Stimulated activated CD4-positive, alpha-beta T cell treated with anti-CD3 and anti-CD28 coated beads, TNF-alpha, amount 100 ng/mL, for 48 hours (primary cell): ENCODE results near the gene SLC22A5.
A peak's percentile ranks its signal among the peaks of the same experiment; 100 is the strongest.
"Not testable (repeated sequence)": the region's sequence is repeated elsewhere in the genome, so short reads cannot be mapped to it uniquely, and the experiment has no call there.

Source experiments
- DNase-seq, 3 donors: peaks; one replicate each; pipeline ENCODE4 v3.0.0-alpha.2; 2020; ENCODE audit warnings: low read depth in 3 of 3

Gene SLC22A5

GRCh38 chr5:132427281-132428146 lies 58.0 kb downstream of the SLC22A5 start:
- DNase-seq = peak in 1 of 3 donors; percentile 38

- DNase-seq = no peak
Measured at GRCh38 chr5:132428147-132428482, 58.6 kb downstream of the SLC22A5 start.

- no peak for DNase-seq
Measured at GRCh38 chr5:132428484-132429462, 59.3 kb downstream of the SLC22A5 start.

DNA sequence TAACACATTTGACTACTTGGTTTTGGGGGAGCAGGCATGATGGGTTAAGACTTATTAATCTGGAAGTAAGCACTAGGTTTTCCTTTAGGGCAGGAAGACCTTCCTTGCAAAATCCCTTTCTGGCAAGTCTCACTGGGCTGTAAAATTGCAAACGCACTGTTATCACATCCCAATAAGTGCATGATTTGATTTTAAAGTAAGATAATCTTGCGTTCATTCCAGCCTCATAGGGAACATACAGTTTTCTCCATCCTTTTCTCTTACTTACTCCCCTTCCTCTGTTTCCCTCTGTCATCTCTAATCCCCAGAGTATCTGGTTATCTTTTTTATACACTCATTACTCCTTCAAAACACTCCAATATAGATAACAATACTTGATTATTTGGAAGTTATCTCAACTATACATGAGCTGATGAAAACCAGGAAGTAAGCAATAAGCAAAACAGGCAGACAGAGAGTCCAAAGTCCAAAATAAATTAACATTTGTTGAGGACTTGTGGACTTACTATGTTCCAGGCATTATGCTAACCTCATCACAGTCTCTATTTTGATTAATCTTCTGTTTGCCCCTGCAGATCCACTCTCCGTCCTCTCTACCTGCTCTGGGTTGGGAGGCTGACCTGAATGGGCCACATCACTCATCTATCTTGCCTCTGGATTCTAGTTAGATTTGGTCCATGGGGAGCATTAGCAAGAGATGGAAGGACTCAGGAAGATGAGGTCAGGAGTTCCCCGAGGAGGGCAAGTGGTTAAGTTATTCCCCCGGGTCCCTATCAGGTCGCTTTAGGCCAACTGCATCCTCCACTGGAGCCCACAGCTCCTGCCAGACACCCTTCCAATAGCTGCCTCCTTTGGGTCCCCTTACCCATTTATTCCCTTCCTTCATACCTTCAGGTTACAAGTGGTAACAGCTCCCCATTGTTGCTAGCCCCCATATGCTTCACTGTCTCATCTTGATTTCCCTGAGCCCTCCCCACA lies 60.2 kb downstream of the SLC22A5 start:
- DNase-seq = no peak

DNA sequence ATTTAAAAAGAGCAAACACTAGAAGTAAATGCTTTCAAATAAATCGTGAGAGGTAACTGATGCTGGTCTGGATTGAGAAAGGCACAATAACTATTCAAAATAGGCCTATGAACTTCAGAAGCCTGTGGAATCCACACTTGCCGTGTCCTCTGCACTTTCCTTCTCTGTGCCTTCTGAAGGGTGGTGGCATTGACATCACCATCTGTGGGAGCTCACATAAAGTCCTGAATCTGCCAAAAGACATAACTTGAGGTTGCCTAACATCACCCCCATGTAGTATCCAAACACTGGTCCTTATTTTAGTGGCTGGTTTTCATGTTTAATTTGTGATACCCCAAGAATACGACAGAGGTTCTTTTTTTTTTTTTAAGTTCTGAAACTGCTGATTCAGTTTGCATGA lies 61.2 kb downstream of the SLC22A5 start:
- DNase-seq = no peak

GRCh38 chr5:132431632-132432031 lies 62.1 kb downstream of the SLC22A5 start:
- DNase-seq = no peak

- no peak for DNase-seq
Measured at GRCh38 chr5:132433141-132433540, 63.6 kb downstream of the SLC22A5 start.

DNA sequence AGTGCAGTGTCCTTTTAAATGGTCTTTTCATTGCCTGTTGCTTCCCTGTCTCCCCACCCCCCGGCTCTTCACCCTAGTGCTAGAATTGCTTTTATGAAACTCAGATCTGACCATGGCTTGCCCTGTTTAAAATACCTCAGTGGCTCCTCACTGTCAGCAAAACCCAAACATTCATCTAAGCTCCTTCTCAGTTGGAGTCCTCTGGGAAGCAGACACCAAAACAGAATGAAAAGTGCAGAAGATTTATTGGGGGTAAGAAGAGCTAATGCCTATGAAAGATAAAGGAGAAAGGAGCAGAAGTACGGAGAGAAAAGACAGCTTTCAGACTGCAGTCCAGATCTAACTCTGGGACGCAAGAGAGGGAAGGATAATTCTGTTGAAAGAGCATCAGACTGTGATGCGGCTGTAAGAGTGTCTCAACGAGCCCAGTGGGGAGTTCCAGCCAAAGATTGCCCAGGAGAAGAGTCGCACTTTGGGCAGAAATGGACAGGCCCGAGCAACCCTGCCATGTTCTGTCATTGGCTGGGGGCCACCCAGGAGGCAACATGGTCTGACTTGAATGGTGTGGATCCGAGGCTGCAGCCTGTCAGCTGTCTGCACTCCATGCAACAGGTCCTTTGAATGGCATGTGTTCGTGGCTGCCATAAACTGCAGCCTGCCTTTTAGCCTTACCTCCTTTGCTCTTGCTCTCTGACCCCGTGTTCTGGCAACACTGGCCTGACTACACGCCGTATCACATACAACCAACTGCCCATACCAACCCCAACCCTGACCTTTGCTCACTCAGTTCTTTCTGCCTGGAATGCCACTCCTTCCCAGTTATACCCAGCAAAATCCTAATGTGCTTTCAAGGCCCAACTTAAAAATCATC lies 65.1 kb downstream of the SLC22A5 start:
- no peak for DNase-seq

GRCh38 chr5:132435447-132435846 lies 65.9 kb downstream of the SLC22A5 start:
- no peak for DNase-seq

GRCh38 chr5:132435886-132436285 lies 66.4 kb downstream of the SLC22A5 start:
- no peak for DNase-seq

DNA sequence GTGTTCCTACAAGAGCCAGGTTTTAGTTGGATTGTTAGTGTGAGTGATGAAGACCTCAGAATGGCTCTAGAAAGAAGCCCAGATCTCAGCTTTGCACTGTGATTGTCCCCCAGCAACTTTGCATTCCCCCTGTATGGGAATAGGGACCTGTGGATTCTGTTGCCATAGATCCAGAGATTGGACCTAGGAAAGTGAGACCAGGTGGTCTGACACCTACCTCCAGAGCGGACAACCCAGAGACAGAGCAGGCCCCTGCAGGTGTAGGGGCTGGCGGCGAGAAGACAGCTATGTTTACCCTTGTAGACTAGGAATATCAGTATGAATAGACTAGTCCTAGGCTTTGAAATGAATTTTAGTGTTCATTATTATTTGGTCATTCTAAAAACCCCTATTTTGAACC lies 67.4 kb downstream of the SLC22A5 start:
- DNase-seq = no peak

DNA sequence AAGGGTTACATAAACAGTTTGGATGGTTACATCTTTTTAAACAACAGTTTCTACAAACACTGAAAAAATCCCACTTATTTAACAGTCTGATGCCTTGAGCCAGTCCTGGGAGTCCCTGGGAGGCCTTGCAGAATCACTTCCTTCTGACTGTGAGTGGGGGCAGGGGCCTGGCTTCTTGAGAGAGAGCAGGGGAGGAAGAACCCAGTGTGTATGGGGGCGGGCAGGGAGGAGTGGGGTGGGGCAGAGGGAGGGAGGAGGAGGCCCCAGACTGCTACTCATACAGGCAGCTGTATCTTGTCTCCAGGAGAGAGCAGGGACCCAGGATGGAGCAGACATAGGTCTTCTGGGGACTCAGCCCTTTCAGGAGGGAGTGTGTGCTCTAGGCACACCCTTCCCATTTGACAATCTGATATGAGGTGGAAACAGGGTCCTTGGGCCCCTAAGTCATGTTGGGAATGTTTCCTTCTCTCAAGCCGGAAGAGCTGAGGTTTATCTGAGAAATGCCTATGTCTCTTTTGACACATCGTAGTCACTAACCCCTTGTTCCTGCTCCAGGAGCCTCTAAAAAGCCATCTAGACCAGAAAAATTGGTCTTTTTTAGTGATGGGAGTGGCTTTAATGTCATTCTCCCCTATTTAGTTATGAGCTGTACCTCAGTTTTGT lies 68.2 kb downstream of the SLC22A5 start:
- peak in 1 of 3 donors; percentile 61 for DNase-seq

DNA sequence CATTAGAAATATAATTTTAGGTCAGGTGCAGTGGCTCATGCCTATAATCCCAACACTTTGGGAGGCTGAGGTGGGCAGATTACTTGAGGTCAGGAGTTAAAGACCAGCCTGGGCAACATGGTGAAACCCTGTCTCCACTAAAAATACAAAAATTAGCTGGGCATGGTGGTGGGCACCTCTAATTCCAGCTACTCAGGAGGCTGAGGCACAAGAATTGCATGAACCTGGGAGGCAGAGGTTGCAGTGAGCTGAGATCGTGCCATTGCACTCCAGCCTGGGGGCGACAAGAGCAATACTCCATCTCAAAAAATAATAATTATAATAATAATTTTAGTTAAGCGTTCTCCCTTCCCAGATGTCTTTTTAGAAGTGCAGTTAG lies 68.7 kb downstream of the SLC22A5 start:
- DNase-seq = not testable (repeated sequence)

- DNase-seq = no peak
Measured at GRCh38 chr5:132438917-132439316, 69.4 kb downstream of the SLC22A5 start.

DNA sequence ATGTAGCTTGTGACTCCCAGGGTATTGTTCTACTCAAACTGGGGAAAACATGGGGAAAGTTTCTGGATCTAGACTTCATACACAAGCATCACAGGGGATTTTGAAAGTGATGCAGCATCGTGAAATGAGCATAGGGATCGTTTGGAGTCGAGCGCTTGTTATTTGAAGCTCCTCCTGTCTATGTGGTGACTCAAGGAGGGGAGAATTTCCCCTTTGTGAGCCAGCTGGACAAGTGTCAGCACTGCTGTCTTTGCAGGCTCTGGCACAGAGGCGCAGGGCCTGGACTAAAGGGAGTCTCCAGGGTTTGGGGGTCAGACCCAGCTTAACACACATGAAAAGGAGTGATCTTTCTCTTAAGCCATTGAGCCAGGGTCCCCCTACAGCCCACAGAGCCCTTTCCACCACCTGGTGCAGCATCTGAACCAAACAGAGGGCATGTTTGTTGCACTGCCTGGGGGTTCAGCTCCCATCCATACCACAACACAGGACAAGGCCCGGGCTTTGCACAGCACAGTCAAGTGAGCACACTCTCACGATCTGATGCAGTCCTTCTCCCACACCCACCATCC lies 70.1 kb downstream of the SLC22A5 start:
- no peak for DNase-seq

DNA sequence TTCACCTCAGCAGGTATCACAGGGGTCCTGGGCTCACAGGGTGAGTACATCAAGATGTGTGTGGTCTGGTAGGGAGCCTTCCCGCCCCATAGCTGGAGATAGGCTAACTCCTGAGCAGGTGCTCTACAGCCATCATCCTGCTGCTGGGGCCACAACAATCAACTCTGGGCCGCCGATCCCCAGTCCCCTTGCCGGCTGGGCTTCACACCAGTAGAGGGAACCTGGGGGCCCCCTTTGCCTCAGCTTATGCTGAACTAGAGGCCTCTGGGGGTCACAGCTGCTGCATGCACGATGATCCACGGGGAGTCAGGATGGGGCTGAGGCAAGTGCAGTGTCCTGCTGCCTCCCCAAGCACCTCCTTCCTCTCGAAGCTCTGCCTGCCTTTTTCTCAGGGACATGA lies 74.6 kb downstream of the SLC22A5 start:
- DNase-seq = no peak
